Stomach (tissue), 9 donors: ENCODE data around the gene MYO5B. TPM values are rescaled to one million over a fixed set of nuclear protein-coding genes. Genes with fewer than 3 reads are reported as not detected.
A peak's percentile ranks its signal among the peaks of the same experiment; 100 is the strongest.

Source experiments
- DNase-seq, 2 donors: peaks; one replicate each; pipeline versions ENCODE4 v3.0.0 to v3.0.0-alpha.2; 2013 to 2019
- H3K27ac ChIP-seq, 5 donors: fragments of 200-600 bp in 4 of 5; sonication (generic) in 4 of 5; one replicate each; pipeline ENCODE4 v1.5.1; 2013 to 2019; ENCODE audit warnings: mild to moderate bottlenecking in 1 of 5, moderate library complexity in 1 of 5
- H3K27me3 ChIP-seq, 3 donors: fragments of 200-600 bp; sonication (generic); one replicate each; pipeline ENCODE4 v1.5.1; 2017 to 2019; ENCODE audit warnings: mixed run types in 1 of 3
- H3K36me3 ChIP-seq, 4 donors: fragments of 200-600 bp; sonication (generic); 1 replicate in 3 of 4; 2 replicates in 1 of 4; pipeline ENCODE4 v1.5.1; 2016 to 2019
- H3K4me1 ChIP-seq, 4 donors: fragments of 200-600 bp; sonication (generic); one replicate each; pipeline ENCODE4 v1.5.1; 2016 to 2019
- H3K4me3 ChIP-seq, 4 donors: fragments of 200-600 bp; sonication (generic) in 3 of 4; one replicate each; pipeline ENCODE4 v1.5.1; 2016 to 2019; ENCODE audit warnings: mild to moderate bottlenecking in 1 of 4
- H3K9me3 ChIP-seq, 4 donors: fragments of 200-600 bp; sonication (generic); one replicate each; pipeline ENCODE4 v1.5.1; 2016 to 2019
- EP300 ChIP-seq: sonication (generic); formaldehyde crosslinking; IDR thresholded peaks from one replicate; pipeline ENCODE4 v1.6.1; 2017; ENCODE audit warnings: antibody characterized with exemption
- POLR2A ChIP-seq, 4 donors: fragments of 450-650 bp; IDR thresholded peaks; one replicate each; pipeline ENCODE4 v1.6.1; 2016; ENCODE audit warnings: antibody characterized with exemption in 4 of 4, control low read depth in 2 of 4, mild to moderate bottlenecking in 1 of 4, moderate library complexity in 1 of 4
- POLR2AphosphoS5 ChIP-seq, 3 donors: sonication (generic); formaldehyde crosslinking; IDR thresholded peaks; one replicate each; pipeline ENCODE4 v1.6.1; 2016; ENCODE audit warnings: antibody characterized with exemption in 3 of 3
- WGBS, 5 donors: extraction: QIAGEN DNeasy Blood & Tissue Kit in 3 of 5; methylation state at CpG; one replicate each; pipeline versions ENCODE4 v1.1.5 to v1.1.7; 2013 to 2018; 5-methylcytosine and 5-hydroxymethylcytosine counted together
- intact Hi-C: fragments of 100-400 bp; cut with DNase I; formaldehyde crosslinking; loops from one replicate; pipeline ENCODE4 v1.15.1; 2023; ENCODE audit warnings: low total_unique reads
- polyA plus RNA-seq, 3 donors: library from polyadenylated mRNA; stranded (reverse); fragments of 200-250 nt; gene quantifications; one replicate each; pipeline ENCODE4 v1.2.3, GENCODE V29; 2013
- total RNA-seq, 5 donors: library from RNA; depleted of rRNA; stranded (reverse); fragments of >200 nt; gene quantifications; one replicate each; pipeline versions ENCODE4 v1.1.0 to v1.2.3, GENCODE V29; 2014 to 2016
- TF ChIP-seq, protein P1 (sequence below), 7 experiments: fragments of 450-650 bp in 4 of 7; fragments of 200-600 bp in 3 of 7; sonication (generic) in 3 of 7; IDR thresholded peaks; one replicate each; pipeline ENCODE4 v1.5.1; 2016 to 2019; ENCODE audit warnings: antibody characterized with exemption in 7 of 7, control low read depth in 2 of 7, mild to moderate bottlenecking in 1 of 7
- donor health status: healthy with polysubstance abuse.
- donor health status: Bipolar disorder and iron deficiency.
- donor health status: healthy.

Gene MYO5B
- total and polyA plus RNA-seq, 8 donors: 13.6 to 224 (median 33.7) TPM

DNA sequence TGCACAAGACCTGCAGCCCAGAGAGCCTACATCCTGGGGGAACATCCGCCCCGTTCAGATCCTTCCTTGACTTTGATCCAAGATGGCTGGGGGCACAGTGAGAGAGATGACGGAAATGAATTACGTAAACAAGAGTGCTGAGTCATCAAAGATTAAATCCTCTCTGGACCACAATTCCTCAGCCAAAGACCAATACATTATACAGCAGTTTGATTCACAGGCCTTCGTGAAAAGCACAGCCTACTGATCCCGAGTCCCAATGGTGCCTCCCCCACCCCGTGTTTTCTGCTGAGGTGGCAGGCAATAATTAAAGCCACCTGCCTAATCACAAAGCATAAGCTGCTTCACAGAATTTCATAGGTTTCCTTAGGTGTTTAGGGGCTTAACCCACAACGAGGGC, 43.0 kb downstream of the MYO5B start:
- Histone ChIP-seq H3K4me1 (no peaks in the 10 kb centered on the region), H3K27me3 (no peaks in the 10 kb centered on the region), H3K27ac (no peak overlapping the region), H3K4me3 (no peak overlapping the region), H3K9me3 (no peaks in the 10 kb centered on the region), H3K36me3 (no peaks in the 10 kb centered on the region)
- WGBS, 5 donors: 56 to 77% (median 66%) methylated on average over 8 of the region's 8 CpGs
- TF ChIP-seq POLR2A (IDR thresholded peaks at IDR 0.05) (no peak), EP300 (no peak), POLR2AphosphoS5 (IDR thresholded peaks at IDR 0.05) (no peak)
- TF ChIP-seq, protein P1, sequence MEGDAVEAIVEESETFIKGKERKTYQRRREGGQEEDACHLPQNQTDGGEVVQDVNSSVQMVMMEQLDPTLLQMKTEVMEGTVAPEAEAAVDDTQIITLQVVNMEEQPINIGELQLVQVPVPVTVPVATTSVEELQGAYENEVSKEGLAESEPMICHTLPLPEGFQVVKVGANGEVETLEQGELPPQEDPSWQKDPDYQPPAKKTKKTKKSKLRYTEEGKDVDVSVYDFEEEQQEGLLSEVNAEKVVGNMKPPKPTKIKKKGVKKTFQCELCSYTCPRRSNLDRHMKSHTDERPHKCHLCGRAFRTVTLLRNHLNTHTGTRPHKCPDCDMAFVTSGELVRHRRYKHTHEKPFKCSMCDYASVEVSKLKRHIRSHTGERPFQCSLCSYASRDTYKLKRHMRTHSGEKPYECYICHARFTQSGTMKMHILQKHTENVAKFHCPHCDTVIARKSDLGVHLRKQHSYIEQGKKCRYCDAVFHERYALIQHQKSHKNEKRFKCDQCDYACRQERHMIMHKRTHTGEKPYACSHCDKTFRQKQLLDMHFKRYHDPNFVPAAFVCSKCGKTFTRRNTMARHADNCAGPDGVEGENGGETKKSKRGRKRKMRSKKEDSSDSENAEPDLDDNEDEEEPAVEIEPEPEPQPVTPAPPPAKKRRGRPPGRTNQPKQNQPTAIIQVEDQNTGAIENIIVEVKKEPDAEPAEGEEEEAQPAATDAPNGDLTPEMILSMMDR (IDR thresholded peaks at IDR 0.05): no peak
- intact Hi-C loops: no loop called here
- peak in 1 of 2 donors; percentile 27 for DNase-seq

DNA sequence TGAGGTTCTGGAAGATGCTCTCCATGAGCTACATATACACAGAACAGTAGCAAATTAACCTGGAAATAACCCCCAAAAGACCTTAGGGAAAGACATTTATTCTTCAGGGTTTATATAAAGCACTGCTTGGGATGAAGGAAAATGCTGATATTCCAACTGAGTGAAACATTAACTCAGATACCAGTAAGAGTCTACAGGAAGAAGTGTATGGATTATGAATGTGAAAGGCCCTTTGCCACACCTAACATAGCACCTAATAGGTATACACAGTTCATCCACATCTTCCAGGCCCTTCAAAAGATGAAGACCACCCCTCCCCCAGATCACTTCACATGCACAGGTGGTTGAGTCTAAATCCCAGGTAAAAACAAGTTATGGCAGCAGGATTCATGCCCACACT, 50.4 kb downstream of the MYO5B start:
- H3K4me3 ChIP-seq: no peak overlapping the region
- intact Hi-C loops: no loop called here

DNA sequence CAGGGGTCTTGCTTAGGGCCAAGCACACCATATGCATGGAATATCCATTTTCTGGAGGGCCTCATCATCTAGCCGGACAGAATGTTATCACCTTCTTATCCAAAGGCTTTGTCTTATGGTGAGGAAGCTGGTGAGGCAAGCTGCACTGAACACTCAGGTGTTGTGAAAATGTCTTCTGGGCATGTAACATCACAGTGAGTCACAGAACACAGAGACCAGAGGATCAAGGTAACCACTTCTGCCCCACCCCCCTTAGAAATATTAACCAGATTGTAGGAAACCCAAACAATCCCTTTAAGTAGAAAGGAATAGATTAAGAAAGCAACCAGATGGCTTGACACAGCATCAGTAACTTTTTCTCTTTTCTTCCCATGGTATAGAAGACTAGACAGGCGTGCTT, 51.1 kb downstream of the MYO5B start:
- no peak for TF ChIP-seq EP300
- TF ChIP-seq POLR2AphosphoS5 (IDR thresholded peaks at IDR 0.05): no peak
- TF ChIP-seq, protein P1 (IDR thresholded peaks at IDR 0.05): no peak
- no peak for TF ChIP-seq POLR2A (IDR thresholded peaks at IDR 0.05)
- no peaks in the 10 kb centered on the region for H3K27me3 ChIP-seq
- H3K27ac ChIP-seq: no peak overlapping the region
- WGBS, 5 donors: 79 to 100% (median 88%) methylated on average over 2 of the region's 2 CpGs
- H3K4me1 ChIP-seq: peaks cover 0 to 13% (median 0%) of the 10 kb centered on the region in 4 donors
- intact Hi-C loops: no loop called here
- no peaks in the 10 kb centered on the region for H3K9me3 ChIP-seq
- H3K36me3 ChIP-seq: no peaks in the 10 kb centered on the region
- peak in 1 of 2 donors; percentile 21 for DNase-seq
- no peak overlapping the region for H3K4me3 ChIP-seq

More for the DNA sequence above, 50.4 kb downstream of the MYO5B start:
- Histone ChIP-seq H3K36me3 (no peaks in the 10 kb centered on the region), H3K27ac (no peak overlapping the region), H3K9me3 (no peaks in the 10 kb centered on the region), H3K27me3 (no peaks in the 10 kb centered on the region), H3K4me1 (peaks cover 0 to 13% (median 0%) of the 10 kb centered on the region in 4 donors)
- DNase-seq: no peak
- TF ChIP-seq EP300: no peak
- no peak for TF ChIP-seq POLR2AphosphoS5 (IDR thresholded peaks at IDR 0.05)
- TF ChIP-seq, protein P1 (IDR thresholded peaks at IDR 0.05): no peak
- no peak for TF ChIP-seq POLR2A (IDR thresholded peaks at IDR 0.05)

DNA sequence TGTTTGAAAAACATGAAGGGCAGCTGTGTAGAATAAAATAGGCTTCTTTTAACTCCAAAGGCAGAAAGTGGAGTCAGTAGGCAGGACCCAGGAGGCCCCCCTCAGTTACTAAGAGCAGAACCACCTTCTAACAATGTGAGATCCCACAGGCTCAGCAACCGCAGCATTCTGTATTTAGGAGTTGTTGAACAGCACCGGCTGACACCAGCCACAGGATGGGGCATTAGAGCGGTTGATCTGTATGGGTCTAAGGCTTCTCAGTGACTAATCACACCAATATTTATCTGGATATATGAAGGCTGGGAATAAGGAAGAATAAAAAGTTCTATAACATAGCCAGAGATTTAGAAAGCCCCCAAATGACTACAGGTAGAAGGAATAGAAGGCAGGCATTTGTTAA, 51.7 kb downstream of the MYO5B start:
- Histone ChIP-seq H3K4me3 (no peak overlapping the region), H3K4me1 (peaks cover 0 to 13% (median 0%) of the 10 kb centered on the region in 4 donors), H3K27ac (no peak overlapping the region), H3K9me3 (no peaks in the 10 kb centered on the region), H3K27me3 (no peaks in the 10 kb centered on the region), H3K36me3 (no peaks in the 10 kb centered on the region)
- no peak for DNase-seq
- WGBS, 5 donors: 63 to 88% (median 82%) methylated on average over 3 of the region's 3 CpGs
- intact Hi-C loops: no loop called here
- TF ChIP-seq POLR2AphosphoS5 (IDR thresholded peaks at IDR 0.05) (no peak), POLR2A (IDR thresholded peaks at IDR 0.05) (no peak), EP300 (no peak)
- TF ChIP-seq, protein P1 (IDR thresholded peaks at IDR 0.05): no peak
